OCI-LY1 (cell line): Measurements from ENCODE around the gene SMC6.

Experiments used
- H2AFZ ChIP-seq: fragments of 200-600 bp; sonication (generic), shearing (Covaris generic); 2 replicates; pipeline ENCODE4 v1.6.0; 2014; ENCODE audit warnings: antibody characterized with exemption, mild to moderate bottlenecking, low read length
- H3F3A ChIP-seq: fragments of 200-600 bp; sonication (generic), shearing (Covaris generic); 2 replicates; pipeline ENCODE4 v1.6.0; 2014; ENCODE audit warnings: mild to moderate bottlenecking, antibody characterized with exemption, low read length, moderate library complexity; ENCODE audit not compliant: insufficient read depth
- H3K27ac ChIP-seq: fragments of 200-600 bp; sonication (generic); 2 replicates; pipeline ENCODE4 v1.5.1; 2014; ENCODE audit warnings: low read length, mixed run types, mild to moderate bottlenecking, low read depth; ENCODE audit not compliant: poor library complexity, severe bottlenecking
- H3K27me3 ChIP-seq: fragments of 200-600 bp; sonication (generic); 2 replicates; pipeline ENCODE4 v1.6.0; 2014; ENCODE audit warnings: antibody characterized with exemption, mild to moderate bottlenecking, low read length, moderate library complexity; ENCODE audit not compliant: insufficient read depth
- H3K36me3 ChIP-seq: fragments of 200-600 bp; sonication (generic); 2 replicates; pipeline ENCODE4 v1.6.1; 2014; ENCODE audit warnings: mild to moderate bottlenecking, antibody characterized with exemption, low read length, moderate library complexity, mixed read lengths; ENCODE audit not compliant: insufficient read depth
- H3K4me1 ChIP-seq: fragments of 200-600 bp; sonication (generic); 2 replicates; pipeline ENCODE4 v1.5.1; 2014; ENCODE audit warnings: mild to moderate bottlenecking, low read length, moderate library complexity; ENCODE audit not compliant: insufficient read depth, severe bottlenecking
- H3K4me2 ChIP-seq: fragments of 200-600 bp; sonication (generic), shearing (Covaris generic); 2 replicates; pipeline ENCODE4 v1.6.1; 2014; ENCODE audit warnings: low read length
- H3K4me3 ChIP-seq: fragments of 200-600 bp; sonication (generic); 2 replicates; pipeline ENCODE4 v1.5.1; 2014; ENCODE audit warnings: low read length, low read depth, mild to moderate bottlenecking, mixed read lengths; ENCODE audit not compliant: poor library complexity, severe bottlenecking
- H3K79me2 ChIP-seq: fragments of 200-600 bp; shearing (Covaris generic); 2 replicates; pipeline ENCODE4 v1.6.1; 2016; ENCODE audit warnings: mixed run types, low read length, mixed read lengths; ENCODE audit not compliant: insufficient read depth
- H3K9ac ChIP-seq: fragments of 200-600 bp; sonication (generic), shearing (Covaris generic); 2 replicates; pipeline ENCODE4 v1.6.1; 2014; ENCODE audit warnings: mild to moderate bottlenecking, low read length, mixed read lengths
- H3K9me2 ChIP-seq: fragments of 200-600 bp; sonication (generic), shearing (Covaris generic); 2 replicates; pipeline ENCODE4 v1.6.1; 2014; ENCODE audit warnings: low read depth, mild to moderate bottlenecking, low read length, mixed read lengths
- H3K9me3 ChIP-seq: fragments of 200-600 bp; shearing (Covaris generic); 2 replicates; pipeline ENCODE4 v1.6.1; 2014; ENCODE audit warnings: low read length, mixed read lengths
- H4K20me1 ChIP-seq: fragments of 200-600 bp; sonication (generic), shearing (Covaris generic); 2 replicates; pipeline ENCODE4 v1.6.0; 2016; ENCODE audit warnings: mild to moderate bottlenecking, low read length; ENCODE audit not compliant: insufficient read depth
- CTCF ChIP-seq: fragments of 200-600 bp; sonication (generic), shearing (Covaris generic); IDR thresholded peaks from 2 replicates; pipeline ENCODE4 v1.5.1; 2017; ENCODE audit warnings: mild to moderate bottlenecking, antibody characterized with exemption, low read length, moderate library complexity, mixed read lengths
- EZH2 ChIP-seq: fragments of 200-600 bp; sonication (generic), shearing (Covaris generic); IDR thresholded peaks from 2 replicates; pipeline ENCODE4 v1.8.0; 2017; ENCODE audit warnings: borderline replicate concordance, mixed run types, mild to moderate bottlenecking, antibody characterized with exemption, low read length, moderate library complexity, mixed read lengths

SMC6 gene

GRCh38 chr2:17621781-17622180, 131.8 kb downstream of the SMC6 start:
- Histone ChIP-seq H4K20me1 (no peaks in the 10 kb centered on the region), H3K4me1 (no peaks in the 10 kb centered on the region), H3K36me3 (no peaks in the 10 kb centered on the region), H3F3A (no peaks in the 10 kb centered on the region), H3K27ac (no peak overlapping the region), H3K79me2 (no peaks in the 10 kb centered on the region), H3K4me3 (no peak overlapping the region), H3K9ac (no peak overlapping the region), H3K9me2 (no peaks in the 10 kb centered on the region), H3K27me3 (no peaks in the 10 kb centered on the region), H3K9me3 (no peaks in the 10 kb centered on the region), H2AFZ (no peak overlapping the region), H3K4me2 (no peak overlapping the region)
- TF ChIP-seq EZH2 (no peak), CTCF (no peak)

- Histone ChIP-seq H3K4me3 (no peak overlapping the region), H3K79me2 (no peaks in the 10 kb centered on the region), H3K4me1 (no peaks in the 10 kb centered on the region), H4K20me1 (no peaks in the 10 kb centered on the region), H2AFZ (no peak overlapping the region), H3K4me2 (no peak overlapping the region), H3K9me3 (no peaks in the 10 kb centered on the region), H3F3A (no peaks in the 10 kb centered on the region), H3K27ac (no peak overlapping the region), H3K9ac (no peak overlapping the region), H3K9me2 (no peaks in the 10 kb centered on the region), H3K36me3 (no peaks in the 10 kb centered on the region), H3K27me3 (no peaks in the 10 kb centered on the region)
- TF ChIP-seq CTCF = no peak
- TF ChIP-seq EZH2 = no peak
Observed at GRCh38 chr2:17620841-17621240, 132.8 kb downstream of the SMC6 start.

- no peaks in the 10 kb centered on the region for H4K20me1 ChIP-seq
- H3K36me3 ChIP-seq = no peaks in the 10 kb centered on the region
- no peak overlapping the region for H2AFZ ChIP-seq
- H3K27ac ChIP-seq = no peak overlapping the region
- no peak overlapping the region for H3K4me2 ChIP-seq
- no peaks in the 10 kb centered on the region for H3K79me2 ChIP-seq
- H3K4me1 ChIP-seq = no peaks in the 10 kb centered on the region
- no peaks in the 10 kb centered on the region for H3K9me2 ChIP-seq
- TF ChIP-seq CTCF = no peak
- no peaks in the 10 kb centered on the region for H3K27me3 ChIP-seq
- no peaks in the 10 kb centered on the region for H3F3A ChIP-seq
- H3K9me3 ChIP-seq = no peaks in the 10 kb centered on the region
- H3K9ac ChIP-seq = no peak overlapping the region
- H3K4me3 ChIP-seq = no peak overlapping the region
Observed at GRCh38 chr2:17620280-17620679, 133.3 kb downstream of the SMC6 start.
